SU-DHL-6 (cell line): ENCODE data around the gene PLA2G5.

Source experiments
- H2AFZ ChIP-seq: fragments of 200-600 bp; sonication (generic); 2 replicates; pipeline ENCODE4 v1.6.1; 2014; ENCODE audit warnings: low read depth, mild to moderate bottlenecking, moderate library complexity, mixed read lengths, antibody characterized with exemption, low read length; ENCODE audit not compliant: severe bottlenecking
- H3F3A ChIP-seq: fragments of 200-600 bp; shearing (Covaris generic); 2 replicates; pipeline ENCODE4 v1.6.0; 2016; ENCODE audit warnings: antibody characterized with exemption, mild to moderate bottlenecking; ENCODE audit not compliant: insufficient read depth
- H3K27ac ChIP-seq: fragments of 200-600 bp; sonication (generic); 2 replicates; pipeline ENCODE4 v1.5.1; 2016; ENCODE audit warnings: low read depth, mild to moderate bottlenecking, low read length, moderate library complexity, mixed read lengths
- H3K27me3 ChIP-seq: fragments of 200-600 bp; sonication (generic), shearing (Covaris generic); 2 replicates; pipeline ENCODE4 v1.6.0; 2014; ENCODE audit warnings: mild to moderate bottlenecking, low read length
- H3K36me3 ChIP-seq: fragments of 200-600 bp; sonication (generic); 2 replicates; pipeline ENCODE4 v1.6.1; 2014; ENCODE audit warnings: mild to moderate bottlenecking, low read length, mixed read lengths
- H3K4me2 ChIP-seq: fragments of 300-600, 200-600 bp; shearing (Covaris generic), sonication (generic); 2 replicates; pipeline ENCODE4 v1.6.0; 2014; ENCODE audit warnings: low read length, low read depth, mild to moderate bottlenecking; ENCODE audit not compliant: poor library complexity, severe bottlenecking
- H3K4me3 ChIP-seq: fragments of 200-600 bp; sonication (generic); 2 replicates; pipeline ENCODE4 v1.5.1; 2014; ENCODE audit warnings: antibody characterized with exemption, low read length, mild to moderate bottlenecking, mixed read lengths; ENCODE audit not compliant: insufficient read depth, poor library complexity, severe bottlenecking
- H3K79me2 ChIP-seq: fragments of 200-600 bp; sonication (generic); 2 replicates; pipeline ENCODE4 v1.6.1; 2014; ENCODE audit warnings: mild to moderate bottlenecking, low read length, moderate library complexity; ENCODE audit not compliant: insufficient read depth
- H3K9ac ChIP-seq: fragments of 200-600 bp; sonication (generic); 2 replicates; pipeline ENCODE4 v1.7.0; 2014; ENCODE audit warnings: mild to moderate bottlenecking, low read length
- H3K9me2 ChIP-seq: fragments of 200-600 bp; sonication (generic); replicated peaks from 2 replicates; pipeline ENCODE4 v1.6.1; 2014; ENCODE audit warnings: low read length; ENCODE audit not compliant: insufficient read depth
- H3K9me3 ChIP-seq: fragments of 200-600 bp; sonication (generic); 2 replicates; pipeline ENCODE4 v1.6.1; 2014; ENCODE audit warnings: low read length, mixed read lengths; ENCODE audit not compliant: insufficient read depth
- H4K20me1 ChIP-seq: fragments of 200-600 bp; sonication (generic); 2 replicates; pipeline ENCODE4 v1.6.1; 2014; ENCODE audit warnings: low read depth, mild to moderate bottlenecking, antibody characterized with exemption, low read length, moderate library complexity, mixed read lengths
- EZH2phosphoT487 ChIP-seq: fragments of 200-600 bp; sonication (generic), shearing (Covaris generic); conservative IDR thresholded peaks from 2 replicates; pipeline ENCODE4 v1.6.1; 2018; ENCODE audit warnings: mild to moderate bottlenecking, antibody characterized with exemption, low read length, moderate library complexity, mixed read lengths
- TF ChIP-seq, protein P1 (sequence below): fragments of 200-600 bp; sonication (generic); IDR thresholded peaks from one replicate; pipeline ENCODE4 v1.5.1; 2017; ENCODE audit warnings: antibody characterized with exemption, mild to moderate bottlenecking, low read length, moderate library complexity; ENCODE audit not compliant: insufficient read depth, poor library complexity, severe bottlenecking

PLA2G5 gene

DNA sequence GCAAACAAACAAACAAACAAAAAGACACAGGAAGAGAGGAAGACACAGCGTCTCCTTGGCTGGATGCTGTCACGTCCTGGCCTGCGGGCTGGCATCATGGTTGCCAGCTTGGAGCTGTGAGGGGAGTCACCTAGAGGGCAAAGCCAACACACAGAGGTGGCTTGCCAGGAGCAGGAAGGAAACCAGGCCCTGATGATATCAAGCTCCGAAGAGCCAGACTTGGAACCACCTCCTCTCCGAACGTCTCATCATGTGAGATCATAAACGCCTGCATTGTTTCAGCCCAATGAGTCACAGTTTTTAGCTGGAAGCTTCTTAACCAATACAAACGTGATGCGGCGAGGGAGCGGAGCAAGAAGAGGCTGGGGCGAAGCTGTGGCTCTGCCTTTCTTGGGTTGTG is 40.7 kb downstream of the PLA2G5 start:
- Histone ChIP-seq H3K4me2 (no peak overlapping the region), H4K20me1 (no peaks in the 10 kb centered on the region), H3K4me3 (no peak overlapping the region)

DNA sequence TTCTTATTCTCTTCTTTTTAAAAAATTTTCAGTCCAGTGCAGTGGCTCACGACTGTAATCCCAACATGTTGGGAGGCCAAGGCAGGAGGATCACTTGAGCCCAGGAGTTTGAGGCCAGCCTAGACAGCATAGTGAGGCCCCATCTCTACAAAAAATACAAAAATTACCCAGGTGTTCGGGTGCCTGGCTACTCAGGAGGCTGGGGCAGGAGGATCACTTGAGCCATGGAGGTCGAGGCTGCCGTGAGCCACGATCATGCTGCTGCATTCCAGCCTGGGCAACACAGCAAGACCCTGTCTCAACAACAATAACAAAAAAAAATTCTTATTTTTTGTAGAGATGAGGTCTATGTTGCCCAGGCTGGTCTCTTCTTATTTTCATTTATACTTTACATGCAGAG is 41.5 kb downstream of the PLA2G5 start:
- no peak overlapping the region for H3K4me2 ChIP-seq
- H4K20me1 ChIP-seq: no peaks in the 10 kb centered on the region
- no peaks in the 10 kb centered on the region for H3K36me3 ChIP-seq
- H3K9me2 ChIP-seq: no peaks in the 10 kb centered on the region
- TF ChIP-seq, protein P1, sequence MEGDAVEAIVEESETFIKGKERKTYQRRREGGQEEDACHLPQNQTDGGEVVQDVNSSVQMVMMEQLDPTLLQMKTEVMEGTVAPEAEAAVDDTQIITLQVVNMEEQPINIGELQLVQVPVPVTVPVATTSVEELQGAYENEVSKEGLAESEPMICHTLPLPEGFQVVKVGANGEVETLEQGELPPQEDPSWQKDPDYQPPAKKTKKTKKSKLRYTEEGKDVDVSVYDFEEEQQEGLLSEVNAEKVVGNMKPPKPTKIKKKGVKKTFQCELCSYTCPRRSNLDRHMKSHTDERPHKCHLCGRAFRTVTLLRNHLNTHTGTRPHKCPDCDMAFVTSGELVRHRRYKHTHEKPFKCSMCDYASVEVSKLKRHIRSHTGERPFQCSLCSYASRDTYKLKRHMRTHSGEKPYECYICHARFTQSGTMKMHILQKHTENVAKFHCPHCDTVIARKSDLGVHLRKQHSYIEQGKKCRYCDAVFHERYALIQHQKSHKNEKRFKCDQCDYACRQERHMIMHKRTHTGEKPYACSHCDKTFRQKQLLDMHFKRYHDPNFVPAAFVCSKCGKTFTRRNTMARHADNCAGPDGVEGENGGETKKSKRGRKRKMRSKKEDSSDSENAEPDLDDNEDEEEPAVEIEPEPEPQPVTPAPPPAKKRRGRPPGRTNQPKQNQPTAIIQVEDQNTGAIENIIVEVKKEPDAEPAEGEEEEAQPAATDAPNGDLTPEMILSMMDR: no peak
- no peak for TF ChIP-seq EZH2phosphoT487
- H3K27ac ChIP-seq: no peak overlapping the region
- no peaks in the 10 kb centered on the region for H3K27me3 ChIP-seq
- no peak overlapping the region for H2AFZ ChIP-seq
- H3K9ac ChIP-seq: no peak overlapping the region
- H3K9me3 ChIP-seq: no peaks in the 10 kb centered on the region
- H3K79me2 ChIP-seq: no peaks in the 10 kb centered on the region
- H3K4me3 ChIP-seq: no peak overlapping the region
- no peaks in the 10 kb centered on the region for H3F3A ChIP-seq

More for the DNA sequence above, 40.7 kb downstream of the PLA2G5 start:
- H3K27me3 ChIP-seq: no peaks in the 10 kb centered on the region
- H3K9me2 ChIP-seq: no peaks in the 10 kb centered on the region
- TF ChIP-seq EZH2phosphoT487: no peak
- TF ChIP-seq, protein P1: no peak
- no peak overlapping the region for H2AFZ ChIP-seq
- H3F3A ChIP-seq: no peaks in the 10 kb centered on the region
- no peaks in the 10 kb centered on the region for H3K79me2 ChIP-seq
- no peak overlapping the region for H3K27ac ChIP-seq
- H3K9ac ChIP-seq: no peak overlapping the region
- no peaks in the 10 kb centered on the region for H3K9me3 ChIP-seq
- no peaks in the 10 kb centered on the region for H3K36me3 ChIP-seq

DNA sequence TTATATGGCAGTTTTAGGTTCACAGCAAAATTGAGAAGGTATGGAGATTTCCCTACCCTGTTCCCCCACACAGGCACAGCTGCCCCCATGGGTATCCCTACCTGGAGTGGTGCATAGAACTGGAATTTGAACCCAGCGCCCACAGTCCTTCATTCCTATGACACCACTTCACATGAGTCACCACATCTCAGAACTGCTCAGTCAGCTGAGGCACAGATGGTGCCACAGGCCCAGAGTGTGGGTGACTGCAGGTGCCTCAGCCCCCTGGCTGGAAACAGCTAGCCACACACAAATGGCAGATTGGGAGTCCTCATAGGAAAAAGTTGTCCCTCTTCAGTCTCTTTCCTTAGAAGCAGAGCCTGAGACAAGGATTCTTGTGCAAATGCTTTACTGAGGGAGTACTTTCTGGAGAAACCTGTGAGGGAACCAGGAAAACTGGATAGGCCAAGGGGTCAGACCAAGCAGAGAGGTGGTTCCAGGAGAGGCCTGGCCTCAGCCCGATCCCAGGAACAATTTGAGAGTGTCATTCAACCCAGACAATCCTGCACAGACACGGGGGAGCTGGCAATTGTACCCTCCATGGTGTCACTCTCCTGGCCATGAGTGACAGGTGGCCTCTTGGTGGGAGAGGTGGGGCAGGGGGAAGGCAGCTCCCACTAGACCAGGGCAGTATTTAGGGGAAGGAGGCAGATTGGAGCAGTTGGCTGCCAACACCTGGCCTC is 42.4 kb downstream of the PLA2G5 start:
- Histone ChIP-seq H3K27me3 (no peaks in the 10 kb centered on the region), H3K9me2 (no peaks in the 10 kb centered on the region), H3K4me2 (no peak overlapping the region), H4K20me1 (no peaks in the 10 kb centered on the region), H3K4me3 (no peak overlapping the region), H3K27ac (no peak overlapping the region), H3K79me2 (no peaks in the 10 kb centered on the region), H3K9ac (no peak overlapping the region), H3K36me3 (no peaks in the 10 kb centered on the region), H3F3A (no peaks in the 10 kb centered on the region), H3K9me3 (no peaks in the 10 kb centered on the region), H2AFZ (no peak overlapping the region)
- TF ChIP-seq, protein P1: no peak
- TF ChIP-seq EZH2phosphoT487: no peak
